Lung (tissue), 16 donors: ENCODE measurements around the gene GYPA. TPM values are rescaled to one million over a fixed set of nuclear protein-coding genes. Genes with fewer than 3 reads are reported as not detected.
"Not testable (repeated sequence)": the region's sequence is repeated elsewhere in the genome, so short reads cannot be mapped to it uniquely, and the experiment has no call there.

Experiments
- ATAC-seq: fragments of 200-7000 bp; cut with Tn5 transposase; one replicate; pipeline ENCODE4 v1.9.1; 2020; ENCODE audit warnings: moderate number of reproducible peaks; ENCODE audit not compliant: insufficient read depth, low FRiP score
- DNase-seq, 3 donors: peaks; one replicate each; pipeline ENCODE4 v3.0.0-alpha.2; 2013 to 2017
- H3K27ac ChIP-seq, 2 donors: one replicate each; pipeline ENCODE4 v1.5.1; 2013; ENCODE audit warnings: mild to moderate bottlenecking in 2 of 2, moderate library complexity in 2 of 2, control low read depth in 1 of 2, inconsistent platforms in 1 of 2, low read depth in 1 of 2, low read length in 1 of 2
- H3K27me3 ChIP-seq, 3 donors: one replicate each; pipeline ENCODE4 v1.5.1; 2013; ENCODE audit warnings: low read length in 2 of 3; ENCODE audit not compliant: control insufficient read depth in 3 of 3, insufficient read depth in 3 of 3
- H3K36me3 ChIP-seq, 4 donors: one replicate each; pipeline ENCODE4 v1.5.1; 2013; ENCODE audit warnings: low read length in 4 of 4, mild to moderate bottlenecking in 1 of 4, moderate library complexity in 1 of 4; ENCODE audit not compliant: control insufficient read depth in 4 of 4, insufficient read depth in 4 of 4
- H3K4me1 ChIP-seq, 5 donors: one replicate each; pipeline ENCODE4 v1.5.1; 2013; ENCODE audit warnings: low read length in 5 of 5, mild to moderate bottlenecking in 2 of 5, moderate library complexity in 1 of 5; ENCODE audit not compliant: control insufficient read depth in 5 of 5, insufficient read depth in 5 of 5
- H3K4me3 ChIP-seq: one replicate; pipeline ENCODE4 v1.5.1; 2013; ENCODE audit warnings: mild to moderate bottlenecking, control low read depth, moderate library complexity
- H3K9ac ChIP-seq, 2 donors: one replicate each; pipeline ENCODE4 v1.5.1; 2013; ENCODE audit warnings: low read length in 2 of 2, control low read depth in 1 of 2; ENCODE audit not compliant: insufficient read depth in 1 of 2
- H3K9me3 ChIP-seq, 4 donors: one replicate each; pipeline ENCODE4 v1.5.1; 2013; ENCODE audit warnings: low read length in 3 of 4, mild to moderate bottlenecking in 1 of 4, moderate library complexity in 1 of 4; ENCODE audit not compliant: control insufficient read depth in 4 of 4, insufficient read depth in 3 of 4
- CTCF ChIP-seq: IDR thresholded peaks from 2 replicates; pipeline ENCODE4 v1.5.1; 2012; ENCODE audit warnings: mild to moderate bottlenecking; ENCODE audit errors: control extremely low read depth, extremely low read depth
- WGBS, 2 donors: extraction: QIAGEN DNeasy Blood & Tissue Kit; methylation state at CpG; one replicate each; pipeline ENCODE4 v1.1.7; 2013; 5-methylcytosine and 5-hydroxymethylcytosine counted together
- long read RNA-seq, 5 donors: transcript quantifications; one replicate each; lab custom pipeline, GENCODE V29; 2026
- polyA plus RNA-seq, 2 donors: library from polyadenylated mRNA; stranded (reverse); fragments of 200-250 nt; gene quantifications; one replicate each; pipeline ENCODE4 v1.2.1, GENCODE V29; 2013
- total RNA-seq, 2 donors: library from RNA; depleted of rRNA in 1 of 2; stranded (reverse); fragments of >200 nt in 1 of 2; gene quantifications; one replicate each; pipeline ENCODE4 v1.2.1, GENCODE V29; 2014 to 2021
- donor health status: control.
- donor health status: control.
- donor health status: Bipolar disorder and iron deficiency.
- donor health status: healthy.
- donor health status: DM: yes; HTN: yes; CAD: no.

GYPA gene
- 10 to 100 TPM in 1 of 2 donors, under 1 TPM in 1; 0.18 to 11.0 TPM for total RNA-seq
- polyA plus RNA-seq: not detected
- long read RNA-seq, donor 1: 0 reads
- long read RNA-seq, donor 2: 0 reads
- long read RNA-seq, donor 3: 0 reads
- long read RNA-seq, donor 4, partial matches to known transcripts: 0 of 1 reads
- long read RNA-seq, donor 4, other reads (novel, unspliced or antisense): 0 of 1 reads
- long read RNA-seq, donor 5, partial matches to known transcripts: 0 of 2 reads
- long read RNA-seq, donor 5, other reads (novel, unspliced or antisense): 0 of 2 reads

GRCh38 chr4:144140594-144141295 is at the start of gene GYPA:
GYPA (minus strand) TSS chr4:144140718; CDS start chr4:144140635, 83 bp downstream.
- H3K27me3 ChIP-seq, H3K4me3 ChIP-seq, H3K4me1 ChIP-seq, ATAC-seq, H3K36me3 ChIP-seq, DNase-seq, H3K27ac ChIP-seq, H3K9me3 ChIP-seq, H3K9ac ChIP-seq: not testable (repeated sequence)
- WGBS, 2 donors: 86 to 94% methylated on average over 4 of the region's 4 CpGs

GRCh38 chr4:144190009-144190408 is 49.5 kb upstream of the GYPA start:
- no peak for TF ChIP-seq CTCF
- Histone ChIP-seq H3K4me1 (no peaks in the 10 kb centered on the region), H3K27ac (no peak overlapping the region), H3K36me3 (no peaks in the 10 kb centered on the region), H3K27me3 (no peaks in the 10 kb centered on the region), H3K9me3 (no peaks in the 10 kb centered on the region), H3K9ac (no peak overlapping the region), H3K4me3 (no peak overlapping the region)
- 32 to 42% methylated on average over 2 of the region's 2 CpGs for WGBS, 2 donors
- no peak for ATAC-seq
- DNase-seq: no peak

- 38 to 45% methylated on average over 3 of the region's 3 CpGs for WGBS, 2 donors
Measured at GRCh38 chr4:144189121-144189520, 48.6 kb upstream of the GYPA start.

More at GRCh38 chr4:144189121-144189520, 48.6 kb upstream of the GYPA start:
- H3K27ac ChIP-seq: no peak overlapping the region
- ATAC-seq (no peak), DNase-seq (no peak)
- H3K36me3 ChIP-seq: no peaks in the 10 kb centered on the region
- H3K4me1 ChIP-seq: no peaks in the 10 kb centered on the region
- H3K4me3 ChIP-seq: no peak overlapping the region
- H3K27me3 ChIP-seq: no peaks in the 10 kb centered on the region
- no peak for TF ChIP-seq CTCF
- no peaks in the 10 kb centered on the region for H3K9me3 ChIP-seq
- no peak overlapping the region for H3K9ac ChIP-seq
